ENCODE measurements around the gene CDRT4. TPM values are rescaled to one million over a fixed set of nuclear protein-coding genes. Genes with fewer than 3 reads are reported as not detected.

Gene CDRT4
- total RNA-seq (2022; extraction: Qiagen RNA extraction; ENCODE audit: low read depth): 1.2 to 2.9 TPM (median 1.9 TPM) in 5 replicates

DNA sequence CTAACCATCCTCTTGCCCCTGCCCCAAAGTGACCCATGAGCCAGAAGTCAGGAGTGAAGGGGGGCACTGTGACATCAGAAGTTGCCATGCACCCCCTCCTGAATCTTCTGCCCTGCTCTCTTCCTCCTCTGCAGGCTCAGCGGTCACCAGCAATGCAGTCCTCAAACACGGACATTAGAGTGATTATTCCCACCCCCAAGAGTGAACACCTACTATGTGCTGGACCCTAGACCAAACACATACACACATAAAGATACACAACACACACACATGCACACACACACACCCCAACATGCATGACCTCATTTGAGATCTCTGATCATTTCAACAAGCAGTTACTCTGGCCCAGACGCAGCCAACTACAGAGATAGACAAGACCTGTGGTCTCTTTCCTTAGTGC lies at the start of gene CDRT4:
Gene CDRT4 (minus strand): TSS at position 30 of the 400 bp plus-strand sequence. CDS start 27,383 bp downstream, outside the sequence.

Other genes with a start within 250 kb of the CDRT4 start
- gene PMP22, start 202.3 kb downstream of the CDRT4 start, total RNA-seq (2022; extraction: Qiagen RNA extraction; ENCODE audit: low read depth): 265 to 324 TPM (median 299 TPM) in 5 replicates
- gene TEKT3, start 126.0 kb downstream of the CDRT4 start, total RNA-seq (2022; extraction: Qiagen RNA extraction; ENCODE audit: low read depth): 0.09 to 0.36 TPM (median 0.32 TPM) in 4 of 5 replicates, not detected in the other
- 8.8 to 14.7 TPM (median 10.0 TPM) in 5 replicates for gene TVP23C, start 95.9 kb upstream of the CDRT4 start, total RNA-seq (2022; extraction: Qiagen RNA extraction; ENCODE audit: low read depth)
- 2.2 to 4.2 TPM (median 3.7 TPM) in 5 replicates for gene FBXW10B, start 152.1 kb upstream of the CDRT4 start, total RNA-seq (2022; extraction: Qiagen RNA extraction; ENCODE audit: low read depth)
- 245 to 303 TPM (median 258 TPM) in 5 replicates for gene TRIM16, start 216.7 kb upstream of the CDRT4 start, total RNA-seq (2022; extraction: Qiagen RNA extraction; ENCODE audit: low read depth)
- gene ZNF286A, start 232.1 kb upstream of the CDRT4 start, total RNA-seq (2022; extraction: Qiagen RNA extraction; ENCODE audit: low read depth): 26.7 to 37.9 TPM (median 29.5 TPM) in 5 replicates

All from A549 treated with CpdA at 1 μM for 4 hours (cell line).